KMS-11 (cell line): ENCODE results near the gene TRIM9.

Experiments
- H2AFZ ChIP-seq: fragments of 200-600 bp; sonication (generic); 2 replicates; pipeline ENCODE4 v1.6.1; 2016; ENCODE audit warnings: antibody characterized with exemption, mixed run types, low read depth
- H3K27ac ChIP-seq: fragments of 200-600 bp; sonication (generic); 2 replicates; pipeline ENCODE4 v1.6.1; 2016; ENCODE audit warnings: mild to moderate bottlenecking, mixed run types
- H3K27me3 ChIP-seq: fragments of 200-600 bp; sonication (generic); 2 replicates; pipeline ENCODE4 v1.6.1; 2017; ENCODE audit warnings: mild to moderate bottlenecking, low read depth, mixed run types, moderate library complexity; ENCODE audit not compliant: insufficient read depth
- H3K36me3 ChIP-seq: fragments of 200-600 bp; sonication (generic); 2 replicates; pipeline ENCODE4 v1.6.1; 2017; ENCODE audit warnings: mild to moderate bottlenecking, mixed run types; ENCODE audit not compliant: insufficient read depth
- H3K4me1 ChIP-seq: fragments of 200-600 bp; sonication (generic); 2 replicates; pipeline ENCODE4 v1.6.1; 2016; ENCODE audit warnings: mild to moderate bottlenecking, low read depth, mixed run types; ENCODE audit not compliant: poor library complexity, severe bottlenecking
- H3K4me2 ChIP-seq: fragments of 200-600 bp; sonication (generic); 2 replicates; pipeline ENCODE4 v1.7.0; 2016; ENCODE audit warnings: mild to moderate bottlenecking, mixed run types
- H3K4me3 ChIP-seq: fragments of 200-600 bp; sonication (generic); IDR thresholded peaks from 2 replicates; pipeline ENCODE4 v1.6.1; 2017; ENCODE audit warnings: low read depth, low read length, mixed read lengths; ENCODE audit not compliant: insufficient read depth
- H3K79me2 ChIP-seq: fragments of 200-600 bp; sonication (generic); 2 replicates; pipeline ENCODE4 v1.6.1; 2016; ENCODE audit warnings: low read depth, mixed run types; ENCODE audit not compliant: insufficient read depth
- H3K9ac ChIP-seq: fragments of 200-600 bp; sonication (generic); 2 replicates; pipeline ENCODE4 v1.6.1; 2016; ENCODE audit warnings: mild to moderate bottlenecking, mixed run types
- H4K20me1 ChIP-seq: fragments of 200-600 bp; sonication (generic); 2 replicates; pipeline ENCODE4 v1.6.1; 2016; ENCODE audit warnings: mild to moderate bottlenecking, mixed run types; ENCODE audit not compliant: insufficient read depth
- CTCF ChIP-seq: fragments of 200-600 bp; sonication (generic); conservative IDR thresholded peaks from 2 replicates; pipeline ENCODE4 v1.6.1; 2017; ENCODE audit warnings: low read depth, mild to moderate bottlenecking, antibody characterized with exemption, low read length, moderate library complexity, mixed read lengths

Gene TRIM9

GRCh38 chr14:51138404-51139103 is 43.6 kb upstream of the TRIM9 start:
- Histone ChIP-seq H3K9ac (no peak overlapping the region), H3K27me3 (no peaks in the 10 kb centered on the region), H3K36me3 (no peaks in the 10 kb centered on the region), H3K27ac (no peak overlapping the region), H3K4me2 (no peak overlapping the region), H3K4me3 (no peak overlapping the region), H3K4me1 (no peaks in the 10 kb centered on the region), H3K79me2 (no peaks in the 10 kb centered on the region), H2AFZ (no peak overlapping the region), H4K20me1 (no peaks in the 10 kb centered on the region)
- no peak for TF ChIP-seq CTCF

- Histone ChIP-seq H3K36me3 (no peaks in the 10 kb centered on the region), H2AFZ (no peak overlapping the region), H3K27ac (no peak overlapping the region), H3K4me1 (no peaks in the 10 kb centered on the region), H3K4me3 (no peak overlapping the region), H3K27me3 (no peaks in the 10 kb centered on the region), H4K20me1 (no peaks in the 10 kb centered on the region), H3K4me2 (no peak overlapping the region), H3K9ac (no peak overlapping the region), H3K79me2 (no peaks in the 10 kb centered on the region)
- no peak for TF ChIP-seq CTCF
These were observed 36.6 kb upstream of the TRIM9 start for GRCh38 chr14:51131516-51131915.

GRCh38 chr14:51129130-51129529 is 34.2 kb upstream of the TRIM9 start:
- Histone ChIP-seq H3K27ac (no peak overlapping the region), H3K9ac (no peak overlapping the region), H3K27me3 (no peaks in the 10 kb centered on the region), H2AFZ (no peak overlapping the region), H4K20me1 (no peaks in the 10 kb centered on the region), H3K79me2 (no peaks in the 10 kb centered on the region), H3K36me3 (no peaks in the 10 kb centered on the region), H3K4me1 (no peaks in the 10 kb centered on the region), H3K4me3 (no peak overlapping the region), H3K4me2 (no peak overlapping the region)
- TF ChIP-seq CTCF, result no peak

GRCh38 chr14:51124029-51124428 is 29.1 kb upstream of the TRIM9 start:
- no peak overlapping the region for H3K27ac ChIP-seq
- no peaks in the 10 kb centered on the region for H3K27me3 ChIP-seq

More at GRCh38 chr14:51124029-51124428, 29.1 kb upstream of the TRIM9 start:
- no peaks in the 10 kb centered on the region for H3K4me1 ChIP-seq
- H3K9ac ChIP-seq, result no peak overlapping the region
- no peak for TF ChIP-seq CTCF
- no peak overlapping the region for H2AFZ ChIP-seq
- no peaks in the 10 kb centered on the region for H3K79me2 ChIP-seq
- no peak overlapping the region for H3K4me3 ChIP-seq
- H4K20me1 ChIP-seq, result no peaks in the 10 kb centered on the region
- no peaks in the 10 kb centered on the region for H3K36me3 ChIP-seq
- no peak overlapping the region for H3K4me2 ChIP-seq
